MV-4-11 (cell line): ENCODE measurements around the gene CTSE.

ENCODE experiments used
- DNase-seq: peaks from one replicate; lab custom pipeline; 2025; lab: John Stamatoyannopoulos, UW

The CTSE gene

GRCh38 chr1:206049919-206050600 is 26.4 kb upstream of the CTSE start:
- DNase-seq: no peak

GRCh38 chr1:206049293-206049692 is 25.6 kb upstream of the CTSE start:
- DNase-seq: no peak

DNA sequence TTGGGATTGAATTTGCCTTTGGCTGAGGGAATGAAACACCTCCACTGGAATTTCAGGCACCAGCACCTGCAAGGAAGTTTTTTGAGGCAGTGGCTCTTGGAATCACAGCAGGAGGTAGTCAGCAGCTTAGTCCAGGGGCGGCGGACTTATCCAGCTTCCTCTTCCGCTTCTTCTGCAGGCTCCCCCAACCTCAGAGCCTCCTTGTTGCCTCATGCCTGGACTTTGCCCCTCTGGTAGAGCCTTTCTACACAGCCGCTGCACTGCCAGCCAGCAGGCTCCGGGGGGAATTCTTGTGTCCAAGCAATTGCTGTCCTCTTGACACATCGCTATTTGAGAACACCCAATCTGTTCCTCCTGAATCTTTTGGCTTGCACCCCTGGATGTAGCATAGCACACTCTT is 24.9 kb upstream of the CTSE start:
- DNase-seq: peak; percentile 73

- no peak for DNase-seq
These were observed 23.6 kb upstream of the CTSE start for GRCh38 chr1:206047271-206047670.

DNA sequence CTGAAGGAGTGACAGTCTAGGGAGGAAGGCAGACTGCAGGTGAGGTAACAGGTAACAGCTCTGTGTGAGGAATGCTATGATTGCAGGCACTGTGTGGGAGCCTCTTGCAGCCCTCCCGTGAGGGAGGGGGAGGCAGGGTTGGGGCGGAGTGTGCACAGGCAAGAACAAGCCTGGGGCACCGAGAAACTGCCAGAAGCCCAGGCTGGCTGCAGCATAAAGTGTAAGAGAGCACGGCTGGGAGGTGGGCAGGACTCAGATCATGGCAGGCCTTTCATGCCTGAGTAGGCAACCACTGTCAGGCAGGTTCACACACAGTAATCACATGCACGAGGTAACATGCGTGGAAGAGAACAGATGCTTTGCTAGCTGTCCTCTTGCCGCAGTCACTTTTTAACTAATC is 17.9 kb upstream of the CTSE start:
- DNase-seq: no peak

GRCh38 chr1:206040328-206040727 is 16.6 kb upstream of the CTSE start:
- no peak for DNase-seq

DNA sequence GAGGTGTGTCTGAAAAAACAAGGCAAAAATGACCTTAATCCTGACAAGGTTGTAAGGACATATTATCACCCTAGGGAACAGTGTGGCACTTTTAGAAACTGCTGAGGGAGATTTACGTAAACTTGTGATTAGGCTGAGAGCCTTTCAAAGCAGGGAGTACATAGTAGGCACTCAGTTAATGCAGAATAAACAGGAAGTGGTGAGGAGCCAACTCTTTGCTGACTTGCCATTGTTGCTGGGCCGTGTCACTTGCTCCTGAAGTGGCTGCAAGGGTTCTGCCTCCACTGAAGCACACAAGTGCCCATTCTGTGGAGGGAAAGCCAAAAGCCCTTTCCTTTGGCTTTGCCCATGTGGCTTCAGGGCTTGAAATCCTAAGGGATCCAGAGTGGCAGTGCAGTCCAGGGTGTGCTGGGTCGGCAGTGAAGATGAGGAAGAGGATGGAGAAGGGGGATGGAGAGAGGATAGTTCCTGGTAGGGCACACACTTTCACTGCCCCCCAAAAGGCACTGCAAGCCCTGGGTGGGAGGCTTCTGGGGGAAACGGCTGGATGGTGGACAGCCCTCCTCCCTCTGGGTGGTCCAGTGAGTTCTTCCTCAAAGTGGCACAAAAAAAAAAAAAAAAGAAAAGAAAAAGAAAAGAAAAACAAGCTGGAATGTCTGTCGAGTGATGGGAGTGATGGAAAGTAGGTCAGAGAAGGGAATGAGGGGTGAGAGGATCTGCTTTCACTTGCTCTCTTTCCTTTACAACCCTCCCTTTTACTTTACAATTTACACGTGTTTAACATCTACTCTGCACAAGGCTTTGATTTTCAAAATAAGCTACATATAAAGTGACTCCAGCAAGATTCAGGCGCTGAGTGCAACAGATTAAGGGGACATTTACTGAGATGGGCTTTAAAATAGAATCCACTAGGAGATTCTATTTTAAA is 15.6 kb upstream of the CTSE start:
- DNase-seq: no peak

- DNase-seq: no peak
These were observed 13.9 kb upstream of the CTSE start for GRCh38 chr1:206037581-206037980.

GRCh38 chr1:206036663-206037455 is 13.2 kb upstream of the CTSE start:
- no peak for DNase-seq

DNA sequence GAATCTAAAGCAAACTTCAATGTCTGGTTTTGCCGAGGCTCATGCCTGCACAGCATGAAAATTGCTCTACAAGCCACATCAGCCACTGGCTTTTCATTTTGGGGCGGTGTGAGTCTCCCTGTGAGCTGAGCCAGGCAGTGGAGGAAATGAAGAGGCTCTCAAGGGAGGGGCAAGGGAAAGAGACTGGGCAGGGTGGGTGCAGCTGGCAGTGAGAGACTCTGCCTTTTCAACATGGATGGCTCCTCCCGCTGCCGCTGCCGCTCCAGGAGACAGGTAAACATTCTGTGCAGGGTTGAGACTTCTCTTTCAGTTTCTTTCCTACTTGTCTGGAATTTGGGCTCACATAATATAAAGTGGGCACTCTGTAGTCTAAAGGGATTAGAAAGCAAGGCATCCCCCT is 11.3 kb upstream of the CTSE start:
- DNase-seq: no peak

DNA sequence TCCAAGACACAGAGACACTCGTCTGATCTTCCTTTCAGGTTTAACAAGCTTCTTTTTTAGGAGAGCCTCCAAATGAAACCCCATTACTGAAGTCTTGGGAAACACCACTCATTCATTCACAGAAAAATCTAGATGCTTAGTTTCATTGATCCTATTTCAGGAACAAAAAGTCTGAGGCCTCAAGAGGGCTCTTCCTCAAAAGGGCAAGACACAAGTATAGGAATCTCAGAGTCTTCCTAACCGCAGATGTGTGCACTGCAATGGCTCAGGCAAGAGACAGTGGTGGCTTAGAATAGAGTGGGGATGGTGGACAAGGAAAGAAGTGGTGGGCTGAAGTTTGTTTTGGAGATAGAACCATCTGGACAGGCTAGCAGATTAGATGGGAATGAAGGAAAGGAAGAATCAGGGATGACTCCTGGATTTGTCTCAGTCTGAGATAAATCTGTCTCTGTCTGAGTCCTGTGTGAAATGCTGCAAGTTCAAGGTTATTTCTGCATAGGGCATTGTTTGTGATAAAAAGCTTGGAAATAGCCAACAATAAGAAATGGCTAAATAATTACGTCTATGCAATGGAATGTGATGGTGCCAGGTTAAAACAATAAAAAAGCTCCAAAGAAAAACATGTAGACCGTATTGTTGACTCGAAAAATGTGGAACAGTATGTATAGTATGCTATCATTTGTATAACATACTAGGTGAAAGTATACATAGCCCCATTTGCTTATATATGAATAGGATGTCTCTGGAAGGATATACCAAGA is 8.9 kb upstream of the CTSE start:
- DNase-seq: peak; percentile 85

GRCh38 chr1:206030714-206031113 is 7.0 kb upstream of the CTSE start:
- peak; percentile 75 for DNase-seq

DNA sequence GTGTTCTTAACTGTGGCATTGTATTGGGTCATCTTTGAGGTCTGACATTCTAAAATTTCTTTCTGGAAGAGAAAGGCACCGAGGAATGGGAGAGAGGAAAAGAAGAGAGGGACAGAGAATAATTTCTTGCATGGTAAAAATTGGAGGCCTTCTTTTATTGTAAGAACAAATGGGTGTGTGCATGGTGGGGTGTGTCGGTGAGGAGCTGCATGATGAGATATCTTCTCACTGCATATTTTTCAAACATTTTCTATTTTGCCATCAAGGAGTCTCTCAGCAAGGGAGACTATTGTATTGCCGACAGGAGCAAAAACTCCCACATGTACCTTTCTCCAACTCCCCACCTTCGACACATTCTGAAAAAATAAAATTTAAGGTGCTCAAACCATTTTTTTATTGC is 6.5 kb upstream of the CTSE start:
- DNase-seq: no peak

DNA sequence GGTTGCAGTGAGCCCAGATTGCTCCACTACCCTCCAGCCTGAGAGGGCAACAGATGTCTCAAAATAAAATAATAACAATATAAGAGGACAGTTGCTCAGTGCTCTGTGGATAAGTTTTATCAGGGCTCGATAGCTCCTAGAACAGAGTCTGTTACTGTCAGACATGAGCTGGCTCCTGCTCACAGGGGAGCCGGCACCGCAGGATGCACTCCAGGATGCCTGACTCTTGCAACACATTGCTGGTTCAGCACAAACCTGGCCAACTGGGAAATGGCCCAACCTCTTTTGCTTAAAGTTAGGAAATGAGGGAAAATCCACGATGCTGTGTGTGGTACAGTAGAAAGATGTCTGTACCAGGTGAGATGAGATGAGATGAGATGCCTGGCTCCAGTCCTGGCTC is 5.8 kb upstream of the CTSE start:
- no peak for DNase-seq

- DNase-seq: no peak
These were observed 1.7 kb upstream of the CTSE start for GRCh38 chr1:206025283-206025820.

DNA sequence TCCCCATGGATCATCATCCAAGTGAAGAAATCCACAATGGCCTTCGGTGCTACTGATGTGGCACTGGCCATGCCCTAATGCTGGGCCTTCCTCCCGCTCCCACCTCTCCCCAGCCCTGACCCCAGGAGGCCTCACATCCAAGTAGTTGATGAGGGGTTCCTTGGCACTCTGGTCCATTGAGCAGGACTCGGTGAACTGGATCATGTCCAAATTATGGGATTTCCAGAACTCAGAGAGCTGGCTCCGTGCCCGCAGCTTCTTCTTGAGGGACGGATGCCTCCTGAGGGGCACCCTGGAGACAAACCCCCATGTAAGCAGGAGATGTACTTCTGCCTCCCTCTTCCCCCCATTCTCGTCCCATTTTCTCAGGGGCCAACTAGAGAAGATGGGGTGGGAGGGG is 929 bp downstream of the CTSE start:
- no peak for DNase-seq

DNA sequence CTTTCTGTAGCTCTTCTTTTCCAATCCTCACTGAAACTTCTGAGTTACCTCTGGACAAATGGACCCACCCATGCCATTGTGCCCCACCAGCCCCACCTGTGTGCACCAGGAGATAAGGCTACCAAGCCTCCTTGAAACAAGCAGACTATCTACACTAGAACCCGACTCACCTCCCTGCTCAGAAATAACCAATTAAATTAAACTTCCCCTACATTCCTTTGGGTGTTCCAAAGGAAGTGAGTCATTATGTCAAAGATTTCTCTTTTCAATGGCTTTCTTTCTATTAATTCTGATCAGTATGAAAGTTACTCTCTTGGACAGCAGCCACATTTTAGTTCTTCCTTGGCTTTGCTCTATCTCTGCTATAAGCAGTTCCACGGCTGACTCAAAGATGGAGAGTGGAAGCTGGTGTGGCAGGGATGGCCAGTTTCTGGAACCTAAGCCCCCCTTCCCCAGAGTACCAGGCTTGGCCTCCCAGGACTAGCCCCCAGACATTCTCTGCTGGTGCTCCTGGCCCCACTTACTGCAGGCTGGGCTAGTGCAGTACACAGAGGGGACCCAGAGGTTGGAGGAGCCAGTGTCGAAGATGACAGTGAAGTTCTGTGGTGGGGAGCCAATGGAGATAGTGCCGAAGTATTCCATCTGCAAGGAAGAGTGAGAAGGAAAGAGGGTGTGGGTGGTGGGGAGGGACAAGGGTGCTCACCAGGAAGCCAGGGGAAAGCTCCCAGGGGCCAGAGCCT is 1.9 kb downstream of the CTSE start:
- DNase-seq: no peak

DNA sequence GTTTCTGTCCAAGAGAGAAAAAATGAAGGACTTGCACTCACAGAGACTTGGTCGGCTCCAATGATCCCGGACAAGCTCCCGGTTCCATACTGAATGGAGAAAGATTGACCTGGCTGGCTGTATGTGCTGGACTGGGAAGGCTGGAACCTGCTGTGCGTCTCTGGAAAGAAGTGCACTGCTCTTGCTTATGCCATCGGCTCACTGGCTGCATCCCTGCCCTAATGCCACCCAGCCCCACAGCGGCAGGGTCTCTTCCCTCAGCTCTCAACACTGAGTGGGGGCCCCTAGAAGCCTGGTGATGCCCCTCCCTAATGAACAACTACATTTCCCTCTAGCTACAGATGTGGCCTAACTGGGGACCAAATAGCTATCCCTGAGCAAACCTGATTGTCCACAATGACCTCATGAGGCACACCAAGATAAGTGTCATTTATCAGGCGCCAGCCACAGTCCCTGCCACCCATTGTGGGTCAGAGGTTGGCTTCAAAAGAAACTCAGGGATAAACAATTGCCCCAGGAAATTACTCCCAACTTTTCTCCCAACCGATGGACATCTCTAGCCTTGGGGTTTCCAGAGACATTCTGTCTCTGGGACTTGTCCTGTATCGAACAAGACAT is 2.6 kb downstream of the CTSE start:
- no peak for DNase-seq

GRCh38 chr1:206020393-206021007 is 3.2 kb downstream of the CTSE start:
- DNase-seq: no peak

- DNase-seq: peak; percentile 36
These were observed 8.6 kb downstream of the CTSE start for GRCh38 chr1:206015071-206015470.
